Fibroblast of mammary gland (primary cell): ENCODE data around the gene FAM90A1.
"Not testable (repeated sequence)": the region's sequence is repeated elsewhere in the genome, so short reads cannot be mapped to it uniquely, and the experiment has no call there.

Experiments
- DNase-seq: peaks from one replicate; pipeline ENCODE4 v3.0.0-alpha.2; 2010; ENCODE audit warnings: low read depth
- H3K4me3 ChIP-seq: 2 replicates; pipeline ENCODE4 v1.5.1; 2011; ENCODE audit warnings: low read depth, mild to moderate bottlenecking, low read length, moderate library complexity; ENCODE audit not compliant: control insufficient read depth
- TF ChIP-seq, protein P1 (sequence below): conservative IDR thresholded peaks from 2 replicates; pipeline ENCODE4 v1.5.1; 2011; ENCODE audit warnings: low read depth, low read length, inconsistent platforms; ENCODE audit not compliant: control insufficient read depth, insufficient read depth

Gene FAM90A1

DNA sequence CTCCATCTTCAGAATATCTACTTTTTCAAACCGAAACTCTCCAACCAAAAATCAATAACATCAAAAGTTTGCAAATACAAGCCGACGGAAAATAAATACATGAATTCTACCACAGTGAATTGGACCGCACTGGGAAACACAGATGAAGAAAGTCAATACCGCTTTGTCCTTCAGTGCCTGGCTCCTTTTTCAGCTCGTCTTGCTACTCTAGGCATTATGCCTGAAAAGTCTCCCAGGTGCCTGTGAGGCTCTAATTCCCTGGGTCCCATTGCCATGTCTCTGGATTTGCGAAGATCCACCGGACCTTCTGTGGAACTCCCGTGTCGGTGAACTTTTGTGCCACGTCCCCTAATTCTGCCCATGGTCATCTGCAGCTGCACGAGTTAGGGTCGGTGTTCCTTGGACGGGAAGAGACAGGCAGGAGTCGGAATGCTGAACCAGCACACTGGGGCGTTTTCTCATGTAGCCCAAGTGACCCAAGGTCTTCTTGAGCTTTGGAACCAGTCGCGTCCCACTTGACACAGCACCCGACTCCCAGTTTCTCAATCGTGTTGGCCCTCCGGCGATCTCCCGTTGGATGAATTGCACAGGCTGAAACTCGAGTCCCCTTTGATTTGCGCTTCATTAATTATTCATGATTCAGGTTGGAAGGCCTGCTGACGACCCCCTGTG lies 8.6 kb downstream of the FAM90A1 start:
- not testable (repeated sequence) for DNase-seq

DNA sequence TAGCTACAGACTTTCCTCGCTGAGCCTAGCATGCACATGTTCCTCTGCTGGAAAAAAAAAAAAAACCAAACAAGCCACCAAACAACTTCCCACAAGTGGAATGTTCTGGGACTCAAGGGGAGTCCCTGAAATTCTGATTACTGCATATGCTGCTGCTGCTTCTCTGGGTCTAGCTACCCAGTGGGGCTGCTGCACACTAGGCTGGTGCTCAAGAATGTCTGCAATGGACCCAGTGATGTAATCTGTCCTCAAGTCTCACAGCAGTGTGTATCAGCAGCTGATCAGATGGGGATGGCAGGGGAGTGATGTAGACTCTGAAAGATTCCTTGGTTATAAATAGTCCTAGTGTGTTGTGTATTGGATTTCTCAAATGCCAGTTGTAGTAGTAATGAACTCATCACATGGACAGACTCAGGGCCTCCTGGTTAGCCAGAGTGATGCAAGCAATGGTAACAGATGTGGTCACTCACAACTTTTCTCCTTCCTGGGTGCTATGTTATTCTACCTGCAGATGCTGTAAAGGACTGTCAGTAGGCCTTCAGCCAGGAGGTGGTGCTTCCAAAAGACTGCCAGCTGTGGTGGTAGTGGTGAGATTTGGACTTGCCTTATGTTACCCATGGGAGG lies 29.6 kb downstream of the FAM90A1 start:
- not testable (repeated sequence) for H3K4me3 ChIP-seq
- peak; percentile 58 for DNase-seq

More for the DNA sequence above, 8.6 kb downstream of the FAM90A1 start:
- not testable (repeated sequence) for H3K4me3 ChIP-seq

DNA sequence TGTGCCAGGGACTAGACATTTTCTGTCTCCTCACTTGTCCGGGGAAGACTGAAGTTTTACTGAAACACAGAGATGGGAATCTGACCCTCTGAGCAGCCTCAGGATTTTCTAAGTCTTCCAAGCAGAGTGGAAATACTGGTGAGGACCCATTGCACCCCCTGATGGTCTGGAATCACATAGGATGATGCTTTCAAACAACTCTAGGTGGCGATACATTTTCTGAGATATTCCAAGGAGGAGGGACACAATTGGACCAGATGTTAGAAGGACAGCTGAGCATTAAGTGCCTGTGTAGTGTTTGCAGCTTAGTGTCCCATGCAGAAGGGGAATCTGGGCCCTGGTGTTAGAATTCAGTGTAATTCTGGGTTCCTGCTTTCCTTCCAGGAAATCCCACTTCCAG lies 39.3 kb downstream of the FAM90A1 start:
- not testable (repeated sequence) for DNase-seq, H3K4me3 ChIP-seq

DNA sequence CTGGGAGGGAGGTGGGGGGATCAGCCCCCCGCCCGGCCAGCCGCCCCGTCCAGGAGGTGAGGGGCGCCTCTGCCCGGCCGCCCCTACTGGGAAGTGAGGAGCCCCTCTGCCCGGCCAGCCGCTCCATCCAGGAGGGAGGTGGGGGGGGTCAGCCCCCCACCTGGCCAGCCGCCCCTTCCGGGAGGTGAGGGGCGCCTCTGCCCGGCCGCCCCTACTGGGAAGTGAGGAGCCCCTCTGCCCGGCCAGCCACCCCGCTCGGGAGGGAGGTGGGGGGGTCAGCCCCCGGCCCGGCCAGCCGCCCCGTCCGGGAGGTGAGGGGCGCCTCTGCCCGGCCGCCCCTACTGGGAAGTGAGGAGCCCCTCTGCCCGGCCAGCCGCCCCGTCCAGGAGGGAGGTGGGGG lies 43.2 kb downstream of the FAM90A1 start:
- DNase-seq, H3K4me3 ChIP-seq: not testable (repeated sequence)

DNA sequence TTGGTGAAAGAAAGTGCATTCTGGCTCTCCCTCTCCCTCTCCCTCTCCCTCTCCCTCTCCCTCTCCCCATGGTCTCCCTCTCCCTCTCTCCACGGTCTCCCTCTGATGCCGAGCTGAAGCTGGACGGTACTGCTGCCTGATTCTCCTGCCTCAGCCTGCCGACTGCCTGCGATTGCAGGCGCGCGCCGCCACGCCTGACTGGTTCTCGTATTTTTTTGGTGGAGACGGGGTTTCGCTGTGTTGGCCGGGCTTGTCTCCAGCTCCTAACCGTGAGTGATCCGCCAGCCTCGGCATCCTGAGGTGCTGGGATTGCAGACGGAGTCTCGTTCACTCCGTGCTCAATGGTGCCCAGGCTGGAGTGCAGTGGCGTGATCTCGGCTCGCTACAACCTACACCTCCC lies 44.1 kb downstream of the FAM90A1 start:
- DNase-seq: not testable (repeated sequence)

DNA sequence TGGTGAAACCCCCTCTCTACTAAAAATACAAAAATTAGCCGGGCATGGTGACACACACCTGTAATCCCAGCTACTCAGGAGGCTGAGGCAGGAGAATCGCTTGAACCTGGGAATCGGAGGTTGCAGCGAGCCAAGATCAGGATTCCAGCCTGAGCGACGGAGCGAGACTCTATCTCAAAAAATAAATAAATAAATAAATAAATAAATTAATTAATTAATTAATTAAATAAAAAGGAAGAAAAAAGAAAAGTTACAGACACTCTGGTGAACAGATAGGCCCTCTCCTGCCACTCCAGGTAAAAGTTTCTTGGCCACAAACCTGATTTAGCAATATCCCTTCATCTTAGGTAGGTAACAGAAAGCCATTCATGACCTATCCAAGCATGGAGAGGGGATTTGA lies 44.5 kb downstream of the FAM90A1 start:
- H3K4me3 ChIP-seq, DNase-seq: not testable (repeated sequence)

More for the DNA sequence above, 44.1 kb downstream of the FAM90A1 start:
- H3K4me3 ChIP-seq: not testable (repeated sequence)

DNA sequence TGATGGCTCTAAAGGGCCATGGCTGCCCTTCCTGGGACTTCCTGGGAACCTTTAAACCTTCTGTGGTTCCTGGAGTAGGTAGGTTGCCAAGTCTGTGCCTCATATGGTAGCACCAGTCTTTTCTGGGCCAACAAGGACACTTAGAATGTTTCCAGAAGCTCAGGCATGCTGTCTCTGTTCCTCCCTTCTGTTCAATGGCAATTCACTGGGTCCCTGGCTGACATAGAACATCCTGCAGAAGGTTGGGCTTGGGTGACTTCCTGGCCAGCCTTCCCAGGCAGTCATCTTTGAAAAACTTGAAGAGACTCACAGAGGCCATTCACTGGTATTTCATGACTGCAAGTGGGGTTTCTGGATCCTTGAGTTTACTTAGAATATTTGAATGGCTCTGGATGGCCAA lies 46.1 kb downstream of the FAM90A1 start:
- DNase-seq, H3K4me3 ChIP-seq: not testable (repeated sequence)

DNA sequence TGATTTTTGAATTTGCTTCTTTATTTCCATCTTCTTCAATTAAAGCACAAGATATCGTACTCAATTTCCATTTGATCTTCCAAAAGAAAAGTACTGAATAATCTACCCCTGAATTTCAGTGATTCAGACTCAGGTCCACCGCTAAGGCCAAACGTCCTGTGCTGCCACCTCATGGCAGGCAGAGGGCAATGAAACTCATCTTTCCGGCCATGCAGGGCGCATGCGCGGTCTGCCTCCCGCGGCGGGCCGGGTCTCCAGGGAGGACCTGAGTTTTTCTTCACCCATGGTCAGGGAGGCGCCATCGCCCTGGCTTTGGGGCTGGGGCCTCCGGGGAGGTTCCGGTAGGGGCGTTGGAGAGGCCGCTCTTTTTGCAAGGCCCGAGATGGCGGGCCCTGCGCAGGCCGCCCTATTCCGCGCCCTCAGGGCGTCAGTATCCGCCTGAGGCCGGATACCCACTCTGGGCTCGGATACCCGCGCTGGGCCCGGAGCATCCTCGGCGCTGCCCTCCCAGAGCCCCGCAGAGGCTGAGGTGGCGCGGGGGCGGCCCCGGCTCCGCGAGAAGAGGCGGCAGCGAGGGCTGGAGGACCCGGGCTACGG lies 47.3 kb downstream of the FAM90A1 start:
- H3K4me3 ChIP-seq: peak overlapping the region; percentile 57
- peak; percentile 57 for DNase-seq
- TF ChIP-seq, protein P1, sequence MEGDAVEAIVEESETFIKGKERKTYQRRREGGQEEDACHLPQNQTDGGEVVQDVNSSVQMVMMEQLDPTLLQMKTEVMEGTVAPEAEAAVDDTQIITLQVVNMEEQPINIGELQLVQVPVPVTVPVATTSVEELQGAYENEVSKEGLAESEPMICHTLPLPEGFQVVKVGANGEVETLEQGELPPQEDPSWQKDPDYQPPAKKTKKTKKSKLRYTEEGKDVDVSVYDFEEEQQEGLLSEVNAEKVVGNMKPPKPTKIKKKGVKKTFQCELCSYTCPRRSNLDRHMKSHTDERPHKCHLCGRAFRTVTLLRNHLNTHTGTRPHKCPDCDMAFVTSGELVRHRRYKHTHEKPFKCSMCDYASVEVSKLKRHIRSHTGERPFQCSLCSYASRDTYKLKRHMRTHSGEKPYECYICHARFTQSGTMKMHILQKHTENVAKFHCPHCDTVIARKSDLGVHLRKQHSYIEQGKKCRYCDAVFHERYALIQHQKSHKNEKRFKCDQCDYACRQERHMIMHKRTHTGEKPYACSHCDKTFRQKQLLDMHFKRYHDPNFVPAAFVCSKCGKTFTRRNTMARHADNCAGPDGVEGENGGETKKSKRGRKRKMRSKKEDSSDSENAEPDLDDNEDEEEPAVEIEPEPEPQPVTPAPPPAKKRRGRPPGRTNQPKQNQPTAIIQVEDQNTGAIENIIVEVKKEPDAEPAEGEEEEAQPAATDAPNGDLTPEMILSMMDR: peak; percentile 50

DNA sequence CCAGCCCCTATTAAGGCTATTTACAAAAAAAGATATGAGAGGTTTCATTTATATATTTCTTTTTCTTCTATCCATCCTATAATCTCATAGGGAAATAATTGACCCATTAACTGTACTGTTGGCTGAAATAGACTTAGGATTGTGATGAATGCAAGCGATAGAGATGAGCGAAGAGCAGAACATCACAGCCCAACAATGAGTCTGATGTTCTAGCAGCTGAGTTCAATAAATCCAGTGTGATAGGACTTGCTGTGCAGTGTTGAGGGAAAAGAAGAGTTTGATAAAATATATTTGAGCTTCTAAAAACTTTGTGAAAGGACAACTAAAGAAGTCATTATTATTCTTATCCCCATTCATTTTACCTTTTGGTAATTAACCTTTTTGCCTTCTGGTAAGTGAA lies 54.5 kb downstream of the FAM90A1 start:
- H3K4me3 ChIP-seq, DNase-seq: not testable (repeated sequence)
